Upper lobe of right lung (tissue), 1 donor: Measurements from ENCODE around the gene FAM221B. TPM values are rescaled to one million over a fixed set of nuclear protein-coding genes. Genes with fewer than 3 reads are reported as not detected.

Experiments used
- ATAC-seq: fragments of 200-7000 bp; cut with Tn5 transposase; one replicate; pipeline ENCODE4 v1.9.1; 2020; ENCODE audit warnings: mild to moderate bottlenecking, moderate library complexity
- DNase-seq: peaks from one replicate; pipeline ENCODE4 v3.0.0-alpha.2; 2020
- H3K27ac ChIP-seq: fragments of 200-600 bp; one replicate; pipeline ENCODE4 v1.8.0; 2022
- H3K27me3 ChIP-seq: fragments of 200-600 bp; one replicate; pipeline ENCODE4 v1.8.0; 2022; ENCODE audit warnings: mild to moderate bottlenecking
- H3K36me3 ChIP-seq: fragments of 200-600 bp; one replicate; pipeline ENCODE4 v1.8.0; 2022
- H3K4me1 ChIP-seq: fragments of 200-600 bp; one replicate; pipeline ENCODE4 v1.8.0; 2022
- H3K4me3 ChIP-seq: fragments of 200-600 bp; one replicate; pipeline ENCODE4 v1.8.0; 2022; ENCODE audit warnings: mild to moderate bottlenecking
- H3K9me3 ChIP-seq: fragments of 200-600 bp; one replicate; pipeline ENCODE4 v1.8.0; 2022
- intact Hi-C: fragments of 100-400 bp; cut with DNase I; formaldehyde crosslinking; loops from one replicate; pipeline ENCODE4 v1.11.0; 2022
- total RNA-seq: library from RNA; stranded (reverse); fragmentation: NEBNext Ultra II Directional; extraction: Animal tissue kit (Norgen Biotek cat#: 25700); gene quantifications from one replicate; pipeline ENCODE4 v1.2.1, GENCODE V29; 2021
- TF ChIP-seq, protein P1 (sequence below): fragments of 200-600 bp; IDR thresholded peaks from one replicate; pipeline ENCODE4 v1.8.0; 2022; ENCODE audit warnings: antibody characterized with exemption
- donor health status: DM: no; HTN: yes; CAD: no; lungs with severe emphysema.

FAM221B gene
- total RNA-seq, 1 donor from 2014 or later = not detected

DNA sequence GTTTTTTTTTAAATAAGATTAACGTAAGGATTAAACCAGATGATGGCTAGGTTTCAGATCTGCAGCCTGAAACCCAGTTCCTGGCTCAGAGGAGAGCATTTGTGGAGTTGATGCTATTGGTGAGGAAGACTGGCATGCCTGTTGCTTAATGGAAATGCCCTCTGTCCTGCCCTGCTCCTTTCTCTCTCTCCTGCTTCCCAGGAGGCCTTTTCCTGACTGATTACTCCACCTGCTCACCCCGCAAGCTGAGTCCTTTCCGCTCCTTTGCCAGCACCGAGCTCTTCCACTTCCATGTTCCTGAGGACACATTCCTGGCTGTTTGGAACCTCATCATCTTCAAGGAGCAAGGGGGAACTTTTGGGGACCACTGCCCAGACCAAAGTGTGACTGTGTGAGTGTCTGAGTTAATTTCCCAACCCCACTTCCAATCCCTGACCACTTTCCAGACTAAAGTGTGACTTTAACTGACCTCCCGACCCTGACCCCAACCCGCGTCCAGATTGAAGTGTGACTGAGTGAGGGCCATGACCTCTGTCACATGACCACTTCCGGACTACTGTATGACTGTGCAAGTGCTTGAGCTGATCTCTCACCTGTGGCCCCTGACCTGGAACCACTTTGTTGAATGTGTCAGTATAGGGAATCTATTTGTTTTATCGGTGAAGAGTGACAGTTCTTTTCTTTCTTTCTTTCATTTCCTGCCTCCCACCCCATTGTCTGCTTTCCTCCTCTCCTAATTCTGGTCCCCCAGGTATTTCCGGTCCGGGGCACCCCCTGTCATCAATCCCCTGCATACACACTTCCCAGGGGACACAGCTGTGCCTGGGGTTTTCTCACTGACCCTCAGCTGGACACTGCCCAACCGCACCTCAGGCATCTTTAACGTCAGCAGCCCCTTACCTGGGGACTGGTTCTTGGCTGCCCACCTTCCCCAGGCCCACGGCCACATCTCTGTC is 6.0 kb upstream of the FAM221B start:
- DNase-seq (no peak), ATAC-seq (no peak)
- intact Hi-C loops = no loop called here
- Histone ChIP-seq H3K36me3 (no peaks in the 10 kb centered on the region), H3K9me3 (no peaks in the 10 kb centered on the region), H3K27ac (no peak overlapping the region), H3K27me3 (no peaks in the 10 kb centered on the region), H3K4me1 (peaks cover 26% of the 10 kb centered on the region), H3K4me3 (no peak overlapping the region)
- TF ChIP-seq, protein P1, sequence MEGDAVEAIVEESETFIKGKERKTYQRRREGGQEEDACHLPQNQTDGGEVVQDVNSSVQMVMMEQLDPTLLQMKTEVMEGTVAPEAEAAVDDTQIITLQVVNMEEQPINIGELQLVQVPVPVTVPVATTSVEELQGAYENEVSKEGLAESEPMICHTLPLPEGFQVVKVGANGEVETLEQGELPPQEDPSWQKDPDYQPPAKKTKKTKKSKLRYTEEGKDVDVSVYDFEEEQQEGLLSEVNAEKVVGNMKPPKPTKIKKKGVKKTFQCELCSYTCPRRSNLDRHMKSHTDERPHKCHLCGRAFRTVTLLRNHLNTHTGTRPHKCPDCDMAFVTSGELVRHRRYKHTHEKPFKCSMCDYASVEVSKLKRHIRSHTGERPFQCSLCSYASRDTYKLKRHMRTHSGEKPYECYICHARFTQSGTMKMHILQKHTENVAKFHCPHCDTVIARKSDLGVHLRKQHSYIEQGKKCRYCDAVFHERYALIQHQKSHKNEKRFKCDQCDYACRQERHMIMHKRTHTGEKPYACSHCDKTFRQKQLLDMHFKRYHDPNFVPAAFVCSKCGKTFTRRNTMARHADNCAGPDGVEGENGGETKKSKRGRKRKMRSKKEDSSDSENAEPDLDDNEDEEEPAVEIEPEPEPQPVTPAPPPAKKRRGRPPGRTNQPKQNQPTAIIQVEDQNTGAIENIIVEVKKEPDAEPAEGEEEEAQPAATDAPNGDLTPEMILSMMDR = no peak

DNA sequence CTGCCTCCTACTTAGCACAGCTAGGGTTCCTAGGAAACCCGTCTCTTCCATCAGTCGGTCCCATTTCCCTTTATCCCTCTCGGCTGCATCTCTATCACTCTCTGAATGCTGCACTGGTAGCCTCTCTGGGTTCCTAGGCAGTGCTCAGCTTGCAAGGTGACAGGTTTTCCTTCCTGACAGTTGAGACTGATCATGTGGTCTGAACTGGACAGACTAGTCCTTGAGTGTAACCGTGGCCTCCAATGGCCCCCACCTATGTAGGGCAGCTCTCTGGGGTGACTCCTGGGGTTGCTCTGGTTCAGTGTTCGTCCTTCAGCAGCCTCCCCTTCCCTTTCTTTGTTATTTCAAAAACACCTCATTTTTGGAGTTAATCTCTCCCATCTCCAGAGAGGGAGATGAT is 4.3 kb upstream of the FAM221B start:
- no peak for DNase-seq
- intact Hi-C loops = no loop called here
- no peak overlapping the region for H3K4me3 ChIP-seq
- no peaks in the 10 kb centered on the region for H3K9me3 ChIP-seq
- H3K36me3 ChIP-seq = no peaks in the 10 kb centered on the region
- TF ChIP-seq, protein P1 = no peak
- no peaks in the 10 kb centered on the region for H3K27me3 ChIP-seq
- H3K27ac ChIP-seq = peak overlapping the region; percentile 49
- peaks cover 26% of the 10 kb centered on the region for H3K4me1 ChIP-seq
- ATAC-seq = no peak

DNA sequence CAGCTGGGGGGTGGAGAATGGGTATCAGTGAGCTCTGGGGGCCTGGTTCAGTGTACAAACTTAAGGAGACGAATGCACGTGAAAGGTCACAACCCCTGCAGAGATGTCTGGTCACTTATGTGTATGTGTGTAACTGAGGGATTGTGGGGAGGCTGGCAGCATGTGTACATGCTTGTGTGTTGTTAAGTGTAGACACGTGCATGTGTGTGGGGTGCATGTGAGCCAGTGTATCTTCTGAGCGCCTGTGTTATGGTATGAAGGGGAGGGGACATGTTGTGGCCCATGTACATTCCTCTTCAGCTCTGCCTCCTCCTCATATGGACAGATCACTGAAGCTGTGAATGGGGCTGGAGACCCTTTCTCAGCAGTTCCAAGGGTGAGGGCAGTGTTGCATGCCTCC is 2.5 kb upstream of the FAM221B start:
- Histone ChIP-seq H3K27me3 (no peaks in the 10 kb centered on the region), H3K9me3 (no peaks in the 10 kb centered on the region), H3K4me3 (no peak overlapping the region), H3K36me3 (no peaks in the 10 kb centered on the region), H3K4me1 (peaks cover 26% of the 10 kb centered on the region), H3K27ac (no peak overlapping the region)
- intact Hi-C loops = no loop called here
- ATAC-seq (no peak), DNase-seq (no peak)
- TF ChIP-seq, protein P1 = no peak

DNA sequence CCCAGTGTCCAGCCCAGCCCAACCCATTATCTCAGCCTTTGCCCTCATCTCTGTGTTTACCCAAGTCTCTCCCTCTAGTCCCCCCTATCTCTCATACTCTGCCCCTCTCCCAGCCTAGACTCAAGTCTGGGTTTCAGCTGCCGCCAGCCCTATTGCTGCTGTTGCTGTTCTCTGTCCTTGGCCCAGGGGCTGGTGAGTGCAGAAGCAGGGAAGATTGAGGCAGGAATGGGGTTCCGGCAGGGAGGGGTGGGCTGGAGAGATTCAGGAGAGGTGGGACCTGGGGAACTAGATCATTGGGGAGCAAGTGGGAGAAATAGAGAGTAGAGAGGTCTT is 1.2 kb upstream of the FAM221B start:
- H3K27ac ChIP-seq = peak overlapping the region; percentile 90
- DNase-seq (no peak), ATAC-seq (no peak)
- peak overlapping the region; percentile 69 for H3K4me3 ChIP-seq
- H3K4me1 ChIP-seq = peaks cover 23% of the 10 kb centered on the region
- intact Hi-C loops = loop anchor here (10.0 kb wide), 1 partner anchor 45 kb away; the partner anchor contains the start of gene OR13J1
- no peaks in the 10 kb centered on the region for H3K9me3 ChIP-seq
- no peaks in the 10 kb centered on the region for H3K36me3 ChIP-seq
- TF ChIP-seq, protein P1 = no peak
- H3K27me3 ChIP-seq = no peaks in the 10 kb centered on the region

DNA sequence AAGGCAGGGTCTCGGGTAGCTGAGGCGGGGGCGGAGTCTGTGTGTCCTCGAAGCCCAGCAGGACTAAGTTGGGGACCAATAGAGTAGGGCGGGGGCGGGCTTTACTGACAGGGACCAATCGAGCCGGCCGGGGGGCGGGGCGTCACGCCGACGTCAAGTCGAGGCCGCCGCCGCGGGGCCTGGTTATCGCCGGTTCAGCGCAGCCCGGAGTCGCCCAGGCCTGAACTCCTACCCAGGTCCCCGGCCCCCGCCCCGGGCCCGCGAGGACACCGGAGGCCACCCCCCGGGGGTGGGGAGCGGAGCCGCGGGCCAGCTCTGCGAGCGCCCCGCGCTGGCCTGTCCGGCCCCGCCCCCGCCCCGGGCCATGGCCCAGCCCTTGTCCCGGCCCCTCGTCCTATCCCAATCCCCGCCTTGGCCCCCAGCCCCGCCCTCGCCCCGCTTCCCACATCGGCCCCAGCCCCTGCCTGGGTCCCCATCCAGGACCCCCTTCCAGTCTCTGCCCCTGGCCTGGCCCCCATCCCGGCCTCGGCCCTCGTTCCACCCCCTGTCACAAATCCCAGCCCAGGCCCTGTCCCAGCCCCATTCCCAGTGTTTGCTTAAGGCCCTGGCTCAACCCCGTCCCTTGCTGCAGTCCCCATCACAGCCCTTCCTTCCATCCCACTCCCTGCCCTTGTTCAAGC is 692 bp upstream of the FAM221B start, which contains the start of gene TMEM8B:
TMEM8B (plus strand) TSS at position 145 of the 680 bp plus-strand sequence; CDS start at position 365, 220 bp downstream.
- DNase-seq (peak; percentile 98), ATAC-seq (peak; percentile 92)
- Histone ChIP-seq H3K4me3 (peak within 1 kb of the TSS; percentile 69), H3K27me3 (no peaks in the 10 kb centered on the region), H3K9me3 (no peaks in the 10 kb centered on the region), H3K27ac (peak within 1 kb of the TSS; percentile 90), H3K4me1 (peaks cover 19% of the 10 kb centered on the region), H3K36me3 (no peaks in the 10 kb centered on the region)
- intact Hi-C loops = loop anchor here (10.0 kb wide), 1 partner anchor 46 kb away; the partner anchor contains the start of gene OR13J1
- TF ChIP-seq, protein P1 = no peak
